Body of pancreas (tissue), 4 donors: ENCODE measurements around the gene GRIK1. TPM values are rescaled to one million over a fixed set of nuclear protein-coding genes. Genes with fewer than 3 reads are reported as not detected.

Experiments used
- ATAC-seq: fragments of 150-250 bp; one replicate; pipeline ENCODE4 v1.9.1; 2016
- DNase-seq, 4 donors: peaks; one replicate each; pipeline ENCODE4 v3.0.0-alpha.2; 2019
- H3K27ac ChIP-seq, 4 donors: fragments of 200-600 bp; sonication (generic); 1 replicate in 3 of 4; 2 replicates in 1 of 4; pipeline versions ENCODE4 v1.5.1 to v1.6.1; 2016 to 2019; ENCODE audit warnings: mild to moderate bottlenecking in 1 of 4, mixed read lengths in 1 of 4, moderate library complexity in 1 of 4
- H3K27me3 ChIP-seq, 2 donors: fragments of 200-600 bp; sonication (generic); one replicate each; pipeline ENCODE4 v1.6.0; 2016; ENCODE audit warnings: mild to moderate bottlenecking in 1 of 2
- H3K36me3 ChIP-seq, 2 donors: fragments of 200-600 bp; sonication (generic); replicated peaks in 1 of 2; 2 replicates each; pipeline ENCODE4 v1.5.1; 2016; ENCODE audit warnings: low read depth in 2 of 2; ENCODE audit not compliant: insufficient read depth in 1 of 2
- H3K4me1 ChIP-seq: fragments of 200-600 bp; sonication (generic); one replicate; pipeline ENCODE4 v1.6.0; 2016
- H3K4me3 ChIP-seq, 2 donors: fragments of 200-600 bp; sonication (generic); 1 replicate in 1 of 2; 2 replicates in 1 of 2; pipeline ENCODE4 v1.5.1; 2016 to 2019
- H3K9me3 ChIP-seq, 3 donors: fragments of 200-600 bp; sonication (generic); 1 replicate in 2 of 3; 2 replicates in 1 of 3; pipeline ENCODE4 v1.5.1; 2016
- POLR2A ChIP-seq, 3 donors: fragments of 450-650 bp; IDR thresholded peaks; one replicate each; pipeline ENCODE4 v1.6.1; 2016; ENCODE audit warnings: antibody characterized with exemption in 3 of 3, mild to moderate bottlenecking in 2 of 3
- WGBS, 2 donors: methylation state at CpG; one replicate each; pipeline ENCODE4 v1.1.5; 2017; 5-methylcytosine and 5-hydroxymethylcytosine counted together
- intact Hi-C: fragments of 100-400 bp; cut with DNase I; formaldehyde crosslinking; loops from one replicate; pipeline ENCODE4 v1.15.1; 2023
- total RNA-seq, 2 donors: library from RNA; depleted of rRNA; stranded (reverse); fragments of >200 nt; gene quantifications; one replicate each; pipeline ENCODE4 v1.1.0, GENCODE V29; 2016
- TF ChIP-seq, protein P1 (sequence below), 7 experiments: fragments of 450-650 bp in 4 of 7; fragments of 200-600 bp in 3 of 7; sonication (generic) in 3 of 7; IDR thresholded peaks; one replicate each; pipeline ENCODE4 v1.5.1; 2016 to 2019; ENCODE audit warnings: antibody characterized with exemption in 7 of 7

Gene GRIK1
- total RNA-seq, 2 donors from 2014 or later, result 0.66 TPM; not detected in 1

DNA sequence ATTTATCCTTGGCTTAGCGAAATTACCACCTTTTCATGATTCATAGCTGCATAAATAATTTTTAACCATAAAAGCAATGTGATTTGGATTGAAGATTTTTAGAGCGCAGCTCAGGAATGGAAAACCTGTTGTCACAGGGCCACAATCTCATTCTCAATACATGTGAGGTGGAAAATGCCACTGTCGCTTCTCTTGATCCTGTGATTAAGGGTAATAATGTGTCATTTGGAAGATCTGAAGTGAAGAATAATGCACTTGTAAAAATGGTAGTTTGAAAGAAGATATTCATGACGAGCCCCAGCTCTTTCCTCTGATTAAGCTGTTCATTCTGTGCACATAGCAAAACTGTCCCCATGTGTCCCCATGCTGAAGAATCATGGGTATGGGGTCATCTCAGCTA lies 410.7 kb downstream of the GRIK1 start:
- 78 to 80% methylated on average over 4 of the region's 4 CpGs for WGBS, 2 donors
- H3K4me3 ChIP-seq, result no peak overlapping the region
- peaks cover 13% of the 10 kb centered on the region for H3K4me1 ChIP-seq
- ATAC-seq (no peak), DNase-seq (no peak)
- H3K27me3 ChIP-seq, result no peaks in the 10 kb centered on the region
- TF ChIP-seq POLR2A (IDR thresholded peaks at IDR 0.05), result no peak
- TF ChIP-seq, protein P1, sequence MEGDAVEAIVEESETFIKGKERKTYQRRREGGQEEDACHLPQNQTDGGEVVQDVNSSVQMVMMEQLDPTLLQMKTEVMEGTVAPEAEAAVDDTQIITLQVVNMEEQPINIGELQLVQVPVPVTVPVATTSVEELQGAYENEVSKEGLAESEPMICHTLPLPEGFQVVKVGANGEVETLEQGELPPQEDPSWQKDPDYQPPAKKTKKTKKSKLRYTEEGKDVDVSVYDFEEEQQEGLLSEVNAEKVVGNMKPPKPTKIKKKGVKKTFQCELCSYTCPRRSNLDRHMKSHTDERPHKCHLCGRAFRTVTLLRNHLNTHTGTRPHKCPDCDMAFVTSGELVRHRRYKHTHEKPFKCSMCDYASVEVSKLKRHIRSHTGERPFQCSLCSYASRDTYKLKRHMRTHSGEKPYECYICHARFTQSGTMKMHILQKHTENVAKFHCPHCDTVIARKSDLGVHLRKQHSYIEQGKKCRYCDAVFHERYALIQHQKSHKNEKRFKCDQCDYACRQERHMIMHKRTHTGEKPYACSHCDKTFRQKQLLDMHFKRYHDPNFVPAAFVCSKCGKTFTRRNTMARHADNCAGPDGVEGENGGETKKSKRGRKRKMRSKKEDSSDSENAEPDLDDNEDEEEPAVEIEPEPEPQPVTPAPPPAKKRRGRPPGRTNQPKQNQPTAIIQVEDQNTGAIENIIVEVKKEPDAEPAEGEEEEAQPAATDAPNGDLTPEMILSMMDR (IDR thresholded peaks at IDR 0.05), result no peak
- intact Hi-C loops, result no loop called here
- H3K9me3 ChIP-seq, result peaks cover 0 to 7% (median 0%) of the 10 kb centered on the region in 3 donors
- H3K36me3 ChIP-seq, result no peaks in the 10 kb centered on the region
- no peak overlapping the region for H3K27ac ChIP-seq

DNA sequence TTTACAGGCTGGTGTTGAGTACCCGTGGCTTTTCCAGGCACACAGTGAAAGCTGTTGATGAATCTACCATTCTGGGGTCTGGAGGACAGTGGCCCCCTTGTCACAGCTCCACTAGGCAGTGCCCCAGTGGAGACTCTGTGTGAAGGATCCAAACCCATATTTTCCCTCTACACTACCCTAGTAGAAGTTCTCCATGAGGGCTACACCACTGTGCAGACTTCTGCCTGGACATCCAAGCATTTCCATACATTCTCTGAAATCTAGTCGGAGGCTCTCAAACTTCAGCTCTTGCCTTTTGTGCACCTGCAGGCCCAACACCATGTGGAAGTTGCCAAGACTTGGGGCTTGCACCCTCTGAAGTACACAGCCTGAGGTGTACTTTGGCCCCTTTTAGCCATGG lies 413.3 kb downstream of the GRIK1 start:
- ATAC-seq (no peak), DNase-seq (no peak)
- H3K9me3 ChIP-seq, result peaks cover 0 to 7% (median 0%) of the 10 kb centered on the region in 3 donors
- peaks cover 8% of the 10 kb centered on the region for H3K4me1 ChIP-seq
- H3K36me3 ChIP-seq, result no peaks in the 10 kb centered on the region
- intact Hi-C loops, result no loop called here
- no peak overlapping the region for H3K4me3 ChIP-seq
- TF ChIP-seq, protein P1 (IDR thresholded peaks at IDR 0.05), result no peak
- no peak for TF ChIP-seq POLR2A (IDR thresholded peaks at IDR 0.05)
- no peaks in the 10 kb centered on the region for H3K27me3 ChIP-seq
- no peak overlapping the region for H3K27ac ChIP-seq
- WGBS, 2 donors, result 88 to 100% methylated on average over 1 to 2 of the region's 2 CpGs

DNA sequence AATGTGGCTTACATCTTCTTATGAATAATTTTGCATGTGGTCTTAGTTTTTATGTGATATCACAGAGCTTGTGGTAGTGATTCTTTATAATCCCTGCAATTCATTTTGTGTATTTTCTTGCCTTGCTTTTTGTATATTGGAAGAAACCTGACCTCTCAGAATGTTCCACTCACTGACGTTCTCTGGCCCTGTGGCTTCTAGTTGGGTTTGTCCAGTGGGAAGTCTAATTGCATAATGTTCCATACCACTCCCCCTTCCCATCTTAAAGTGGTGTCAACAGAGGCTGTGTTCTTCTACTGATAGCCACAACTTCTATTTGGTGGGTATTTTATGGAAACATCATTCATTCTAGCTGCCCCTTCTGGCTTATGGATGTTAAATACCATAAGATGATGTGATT lies 415.7 kb downstream of the GRIK1 start:
- DNase-seq (no peak), ATAC-seq (no peak)
- H3K27me3 ChIP-seq, result no peaks in the 10 kb centered on the region
- H3K27ac ChIP-seq, result peak overlapping the region in 1 of 4 donors; percentile 27
- WGBS, 2 donors, result 68 to 69% methylated on average over 1 of the region's 1 CpG
- H3K36me3 ChIP-seq, result no peaks in the 10 kb centered on the region
- H3K9me3 ChIP-seq, result peaks cover 0 to 7% (median 0%) of the 10 kb centered on the region in 3 donors
- no peak overlapping the region for H3K4me3 ChIP-seq
- intact Hi-C loops, result no loop called here
- no peak for TF ChIP-seq POLR2A (IDR thresholded peaks at IDR 0.05)
- TF ChIP-seq, protein P1 (IDR thresholded peaks at IDR 0.05), result no peak
- H3K4me1 ChIP-seq, result peaks cover 8% of the 10 kb centered on the region

DNA sequence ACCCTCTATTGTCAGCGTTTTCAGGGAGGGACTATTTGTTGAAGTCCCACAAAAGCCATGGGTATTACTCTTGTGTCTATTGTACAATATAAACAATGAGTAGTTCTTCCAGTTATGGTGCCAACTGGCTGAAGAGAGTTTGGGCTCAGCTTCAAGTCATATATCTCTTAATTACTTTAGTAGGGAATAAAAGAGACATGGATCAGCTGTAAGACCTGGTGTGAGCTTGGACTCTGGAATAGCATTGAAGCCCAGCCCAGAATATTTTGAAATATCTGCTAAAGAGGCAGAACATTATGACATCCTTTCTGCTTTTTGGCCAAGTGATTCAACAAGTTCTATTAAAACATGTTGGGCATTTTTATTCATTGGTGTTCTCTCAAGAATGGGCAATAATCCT lies 416.1 kb downstream of the GRIK1 start:
- H3K27me3 ChIP-seq, result no peaks in the 10 kb centered on the region
- peak overlapping the region in 1 of 4 donors; percentile 27 for H3K27ac ChIP-seq
- WGBS, 2 donors, result 7 to 21% methylated on average over 1 of the region's 1 CpG
- intact Hi-C loops, result no loop called here
- no peak for TF ChIP-seq POLR2A (IDR thresholded peaks at IDR 0.05)
- TF ChIP-seq, protein P1 (IDR thresholded peaks at IDR 0.05), result no peak
- peaks cover 8% of the 10 kb centered on the region for H3K4me1 ChIP-seq
- H3K4me3 ChIP-seq, result no peak overlapping the region
- no peaks in the 10 kb centered on the region for H3K36me3 ChIP-seq
- peaks cover 0 to 7% (median 0%) of the 10 kb centered on the region in 3 donors for H3K9me3 ChIP-seq
- peak; percentile 83 for ATAC-seq
- DNase-seq, result peak; percentile 40 to 71 (median 55)

DNA sequence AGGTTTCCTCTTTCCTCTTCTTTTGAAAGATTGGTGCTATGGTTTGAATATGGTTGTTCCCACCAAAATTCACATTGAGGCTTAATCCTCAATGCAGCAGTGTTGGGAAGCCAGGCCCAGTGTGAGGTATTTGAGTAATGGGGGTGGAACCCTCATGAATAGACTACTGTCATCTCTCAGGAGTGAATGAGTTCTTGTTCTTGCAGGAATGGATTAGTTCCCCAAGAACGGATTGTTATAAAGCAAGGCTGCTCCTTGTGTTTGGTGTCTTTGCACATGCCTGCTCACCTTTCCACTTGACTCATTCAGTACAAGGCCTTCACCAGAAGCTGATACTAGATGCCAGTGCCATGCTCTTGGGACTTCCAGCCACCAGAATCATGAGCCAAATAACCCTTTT lies 417.9 kb downstream of the GRIK1 start:
- no peaks in the 10 kb centered on the region for H3K27me3 ChIP-seq
- H3K4me3 ChIP-seq, result no peak overlapping the region
- H3K36me3 ChIP-seq, result no peaks in the 10 kb centered on the region
- no peak for TF ChIP-seq POLR2A (IDR thresholded peaks at IDR 0.05)
- TF ChIP-seq, protein P1 (IDR thresholded peaks at IDR 0.05), result no peak
- intact Hi-C loops, result no loop called here
- H3K9me3 ChIP-seq, result peaks cover 0 to 7% (median 0%) of the 10 kb centered on the region in 3 donors
- DNase-seq (no peak), ATAC-seq (no peak)
- WGBS, 2 donors, result 91 to 95% methylated on average over 1 of the region's 1 CpG
- no peak overlapping the region for H3K27ac ChIP-seq
- peaks cover 8% of the 10 kb centered on the region for H3K4me1 ChIP-seq
